ENCODE results near the gene METTL5.

The METTL5 gene

GRCh38 chr2:169815849-169816248, 8.9 kb downstream of the METTL5 start:
- Histone ChIP-seq H3K27ac (ENCODE audit: low read depth, low read length) (no peak overlapping the region), H3K4me3 (ENCODE audit: insufficient read depth, low read length, poor library complexity, severe bottlenecking) (no peak overlapping the region), H3K4me2 (ENCODE audit: low read depth, low read length, poor library complexity, severe bottlenecking) (no peak overlapping the region), H3K79me2 (ENCODE audit: insufficient read depth, low read length) (peaks cover 3% of the 10 kb centered on the region; the same call in 1 of the 2 replicates), H3K36me3 (ENCODE audit: low read length) (peaks cover 53% of the 10 kb centered on the region), H3K9me3 (ENCODE audit: insufficient read depth, low read length) (no peaks in the 10 kb centered on the region), H3K9me2 (replicated peaks; ENCODE audit: insufficient read depth, low read length) (no peaks in the 10 kb centered on the region), H3K9ac (ENCODE audit: low read length) (no peak overlapping the region), H3F3A (ENCODE audit: insufficient read depth) (peaks cover 30% of the 10 kb centered on the region), H3K27me3 (ENCODE audit: low read length) (no peaks in the 10 kb centered on the region), H2AFZ (ENCODE audit: low read depth, low read length, severe bottlenecking) (no peak overlapping the region), H4K20me1 (ENCODE audit: low read depth, low read length) (no peaks in the 10 kb centered on the region; the same call in 1 of the 2 replicates)
- TF ChIP-seq CTCF (IDR thresholded peaks at IDR 0.05; ENCODE audit: insufficient read depth, low read length, poor library complexity, severe bottlenecking) (no peak), EZH2phosphoT487 (conservative IDR thresholded peaks at IDR 0.05; ENCODE audit: low read length) (no peak)

- Histone ChIP-seq H3K9ac (ENCODE audit: low read length) (no peak overlapping the region), H3K27ac (ENCODE audit: low read depth, low read length) (no peak overlapping the region), H3K9me3 (ENCODE audit: insufficient read depth, low read length) (no peaks in the 10 kb centered on the region), H3K9me2 (replicated peaks; ENCODE audit: insufficient read depth, low read length) (no peaks in the 10 kb centered on the region), H3K79me2 (ENCODE audit: insufficient read depth, low read length) (peaks cover 9% of the 10 kb centered on the region; the same call in 1 of the 2 replicates), H3F3A (ENCODE audit: insufficient read depth) (peaks cover 44% of the 10 kb centered on the region), H4K20me1 (ENCODE audit: low read depth, low read length) (no peaks in the 10 kb centered on the region), H3K4me3 (ENCODE audit: insufficient read depth, low read length, poor library complexity, severe bottlenecking) (no peak overlapping the region), H3K36me3 (ENCODE audit: low read length) (peaks cover 59% of the 10 kb centered on the region), H3K4me2 (ENCODE audit: low read depth, low read length, poor library complexity, severe bottlenecking) (no peak overlapping the region), H3K27me3 (ENCODE audit: low read length) (no peaks in the 10 kb centered on the region), H2AFZ (ENCODE audit: low read depth, low read length, severe bottlenecking) (no peak overlapping the region)
- TF ChIP-seq EZH2phosphoT487 (conservative IDR thresholded peaks at IDR 0.05; ENCODE audit: low read length) (no peak), CTCF (IDR thresholded peaks at IDR 0.05; ENCODE audit: insufficient read depth, low read length, poor library complexity, severe bottlenecking) (no peak)
These were observed 16.5 kb downstream of the METTL5 start for GRCh38 chr2:169808221-169808620.

- no peak overlapping the region for H3K4me2 ChIP-seq (ENCODE audit: low read depth, low read length, poor library complexity, severe bottlenecking)
- no peak overlapping the region for H3K27ac ChIP-seq (ENCODE audit: low read depth, low read length)
- peaks cover 34% of the 10 kb centered on the region for H3F3A ChIP-seq (ENCODE audit: insufficient read depth)
- no peak overlapping the region for H2AFZ ChIP-seq (ENCODE audit: low read depth, low read length, severe bottlenecking)
- no peaks in the 10 kb centered on the region for H3K9me2 ChIP-seq (replicated peaks; ENCODE audit: insufficient read depth, low read length)
- H4K20me1 ChIP-seq (ENCODE audit: low read depth, low read length), result no peaks in the 10 kb centered on the region
- TF ChIP-seq EZH2phosphoT487 (conservative IDR thresholded peaks at IDR 0.05; ENCODE audit: low read length) (no peak), CTCF (IDR thresholded peaks at IDR 0.05; ENCODE audit: insufficient read depth, low read length, poor library complexity, severe bottlenecking) (no peak)
- H3K4me3 ChIP-seq (ENCODE audit: insufficient read depth, low read length, poor library complexity, severe bottlenecking), result no peak overlapping the region
- H3K9me3 ChIP-seq (ENCODE audit: insufficient read depth, low read length), result no peaks in the 10 kb centered on the region
- peaks cover 25% of the 10 kb centered on the region for H3K79me2 ChIP-seq (ENCODE audit: insufficient read depth, low read length)
- peaks cover 54% of the 10 kb centered on the region for H3K36me3 ChIP-seq (ENCODE audit: low read length)
- no peaks in the 10 kb centered on the region for H3K27me3 ChIP-seq (ENCODE audit: low read length)
- no peak overlapping the region for H3K9ac ChIP-seq (ENCODE audit: low read length)
These were observed 18.1 kb downstream of the METTL5 start for GRCh38 chr2:169806586-169806985.
